ENCODE data around the gene BEST4. TPM values are rescaled to one million over a fixed set of nuclear protein-coding genes. Genes with fewer than 3 reads are reported as not detected.

BEST4 gene
- total and polyA plus RNA-seq, 2 of the 13 experiments (the other 11 are each of a cell fraction or from before 2014, with no cell fraction given), result 0.77 to 1.4 TPM

DNA sequence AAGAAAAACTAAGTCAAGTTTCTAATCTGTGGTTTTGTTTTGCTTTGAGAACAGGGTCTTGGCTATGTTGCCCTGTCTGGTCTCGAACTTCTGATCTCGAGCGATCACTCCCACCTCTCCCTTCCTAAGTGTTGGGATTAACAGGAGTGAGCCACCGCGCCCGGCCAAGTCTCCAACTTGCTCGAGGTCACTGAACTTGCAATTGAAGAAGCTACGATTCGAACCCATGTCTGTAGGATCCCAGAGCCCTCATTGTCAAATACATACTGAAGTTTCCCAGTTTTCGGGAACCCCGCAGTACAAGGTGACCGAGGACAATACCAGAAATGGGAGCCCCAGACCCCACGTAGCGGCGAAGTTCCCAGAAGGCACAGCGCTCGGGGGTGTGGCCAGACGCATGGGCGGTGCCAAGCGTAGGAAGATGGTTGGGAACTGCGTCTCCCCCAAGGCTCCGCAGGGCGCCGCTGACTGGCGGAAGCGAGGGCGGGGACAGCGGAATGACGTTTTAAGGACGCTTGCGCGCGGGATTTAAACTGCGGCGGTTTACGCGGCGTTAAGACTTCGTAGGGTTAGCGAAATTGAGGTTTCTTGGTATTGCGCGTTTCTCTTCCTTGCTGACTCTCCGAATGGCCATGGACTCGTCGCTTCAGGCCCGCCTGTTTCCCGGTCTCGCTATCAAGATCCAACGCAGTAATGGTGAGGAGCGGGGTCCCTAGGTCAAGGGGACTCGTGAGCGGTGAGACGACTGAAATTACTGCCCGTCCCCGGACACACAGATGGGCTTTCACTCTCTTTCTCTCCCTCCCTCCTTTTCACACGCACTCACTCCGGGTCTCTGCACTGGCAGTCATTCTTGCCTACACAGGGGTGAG, 48.4 kb downstream of the BEST4 start, which contains the start of gene KIF2C (continued):
- TF ChIP-seq PATZ1 (CRISPR knock-in tag; IDR thresholded peaks at IDR 0.05) (peak; percentile 41), ZNF703 (CRISPR knock-in tag; IDR thresholded peaks at IDR 0.05; ENCODE audit: borderline replicate concordance) (no peak), TEAD3 (CRISPR knock-in tag; optimal IDR thresholded peaks at IDR 0.05; ENCODE audit: borderline replicate concordance) (peak; percentile 72), ZNF335 (CRISPR knock-in tag; IDR thresholded peaks at IDR 0.05) (0 out of 2 replicates have a peak, but pooled peaks have one; percentile 62), ZNF451 (CRISPR knock-in tag; IDR thresholded peaks at IDR 0.05) (peak; percentile 23; the same call in 1 of the 2 replicates), THAP9 (CRISPR knock-in tag; IDR thresholded peaks at IDR 0.05; ENCODE audit: borderline replicate concordance) (peak; percentile 94), NCOA1 (CRISPR knock-in tag; IDR thresholded peaks at IDR 0.05) (no peak), SIN3A (IDR thresholded peaks at IDR 0.05; ENCODE audit: borderline replicate concordance, low read depth, low read length) (peak; percentile 96), LCORL (IDR thresholded peaks at IDR 0.05) (no peak), LCORL (CRISPR knock-in tag; IDR thresholded peaks at IDR 0.05) (peak; percentile 42; the same call in 1 of the 2 replicates), ZNF446 (CRISPR knock-in tag; IDR thresholded peaks at IDR 0.05) (peak; percentile 21; the same call in 1 of the 2 replicates), ZSCAN9 (CRISPR knock-in tag; IDR thresholded peaks at IDR 0.05; ENCODE audit: borderline replicate concordance) (peak; percentile 72; the same call in 1 of the 2 replicates), ZFP41 (CRISPR knock-in tag; IDR thresholded peaks at IDR 0.05; ENCODE audit: borderline replicate concordance) (no peak), BCL6 (CRISPR knock-in tag; IDR thresholded peaks at IDR 0.05) (peak; percentile 17), TBX2 (CRISPR knock-in tag; IDR thresholded peaks at IDR 0.05; ENCODE audit: borderline replicate concordance) (peak; percentile 77), ZNF574 (CRISPR knock-in tag; IDR thresholded peaks at IDR 0.05) (peak; percentile 90), SP5 (CRISPR knock-in tag; IDR thresholded peaks at IDR 0.05; ENCODE audit: borderline replicate concordance, low read depth) (0 out of 2 replicates have a peak, but pooled peaks have one; percentile 12), ZKSCAN8 (CRISPR knock-in tag; IDR thresholded peaks at IDR 0.05; ENCODE audit: borderline replicate concordance) (0 out of 2 replicates have a peak, but pooled peaks have one; percentile 25)
- TF ChIP-seq, protein P1, sequence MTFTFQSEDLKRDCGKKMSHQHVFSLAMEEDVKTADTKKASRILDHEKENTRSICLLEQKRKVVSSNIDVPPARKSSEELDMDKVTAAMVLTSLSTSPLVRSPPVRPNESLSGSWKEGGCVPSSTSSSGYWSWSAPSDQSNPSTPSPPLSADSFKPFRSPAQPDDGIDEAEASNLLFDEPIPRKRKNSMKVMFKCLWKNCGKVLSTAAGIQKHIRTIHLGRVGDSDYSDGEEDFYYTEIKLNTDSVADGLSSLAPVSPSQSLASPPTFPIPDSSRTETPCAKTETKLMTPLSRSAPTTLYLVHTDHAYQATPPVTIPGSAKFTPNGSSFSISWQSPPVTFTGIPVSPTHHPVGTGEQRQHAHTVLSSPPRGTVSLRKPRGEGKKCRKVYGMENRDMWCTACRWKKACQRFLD (CRISPR knock-in tag; IDR thresholded peaks at IDR 0.05; ENCODE audit: borderline replicate concordance), result peak; percentile 75; the same call in 1 of the 2 replicates
- TF ChIP-seq, protein P2, sequence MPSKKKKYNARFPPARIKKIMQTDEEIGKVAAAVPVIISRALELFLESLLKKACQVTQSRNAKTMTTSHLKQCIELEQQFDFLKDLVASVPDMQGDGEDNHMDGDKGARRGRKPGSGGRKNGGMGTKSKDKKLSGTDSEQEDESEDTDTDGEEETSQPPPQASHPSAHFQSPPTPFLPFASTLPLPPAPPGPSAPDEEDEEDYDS (CRISPR knock-in tag; IDR thresholded peaks at IDR 0.05), result peak; percentile 92

All from HepG2 (cell line).